Panc1 (cell line): ENCODE data around the gene WWOX. TPM values are rescaled to one million over a fixed set of nuclear protein-coding genes. Genes with fewer than 3 reads are reported as not detected.

ENCODE experiments used
- ATAC-seq: fragments of 200-7000 bp; cut with Tn5 transposase; 2 replicates; pipeline ENCODE4 v1.9.1; 2020; ENCODE audit warnings: mild to moderate bottlenecking, moderate library complexity
- BruUV-seq: library from RNA; stranded (reverse); fragments of 400-500 nt; replicated peaks from 2 replicates; lab custom pipeline; 2021; lab: Mats Ljungman, UMichigan
- CTCF ChIA-PET: fragments of 300-600 bp; sonication (Branson Sonifier 250); formaldehyde crosslinking; loops from one replicate; lab custom pipeline; 2022; ENCODE audit warnings: antibody characterized with exemption; lab: Charles Lee
- POLR2A ChIA-PET: fragments of 300-600 bp; sonication (Branson Sonifier 250); formaldehyde crosslinking; loops from one replicate; lab custom pipeline; 2022; ENCODE audit warnings: antibody characterized with exemption; lab: Charles Lee
- DNase-seq: peaks from one replicate; pipeline ENCODE4 v3.0.0-alpha.2; 2010; ENCODE audit warnings: low read depth, low spot score
- H3K27ac ChIP-seq: 2 replicates; pipeline ENCODE4 v1.5.1; 2011; ENCODE audit warnings: mild to moderate bottlenecking, low read length, inconsistent platforms
- H3K27me3 ChIP-seq: fragments of 200-500 bp; sonication (Bioruptor generic); 2 replicates; pipeline ENCODE4 v1.6.0; 2014; ENCODE audit warnings: low read length, inconsistent platforms; ENCODE audit not compliant: control insufficient read depth, insufficient read depth
- H3K36me3 ChIP-seq: fragments of 200-500 bp; sonication (Bioruptor generic); 2 replicates; pipeline ENCODE4 v1.5.1; 2014; ENCODE audit warnings: inconsistent platforms, mild to moderate bottlenecking, low read length, moderate library complexity; ENCODE audit not compliant: control insufficient read depth, insufficient read depth
- H3K4me1 ChIP-seq: 2 replicates; pipeline ENCODE4 v1.5.1; 2011; ENCODE audit warnings: inconsistent platforms, mild to moderate bottlenecking, low read length, moderate library complexity; ENCODE audit not compliant: control insufficient read depth, insufficient read depth
- H3K4me3 ChIP-seq, 2 experiments: 2 replicates each; pipeline ENCODE4 v1.5.1; 2011 to 2012; ENCODE audit warnings: low read depth in 2 of 2, low read length in 2 of 2, mild to moderate bottlenecking in 2 of 2, inconsistent platforms in 1 of 2, moderate library complexity in 1 of 2
- H3K9me3 ChIP-seq: fragments of 200-500 bp; sonication (Bioruptor generic); 2 replicates; pipeline ENCODE4 v1.5.1; 2014; ENCODE audit warnings: low read depth, mild to moderate bottlenecking, inconsistent platforms, low read length, moderate library complexity; ENCODE audit not compliant: control insufficient read depth, insufficient read depth
- CTCF ChIP-seq: fragments of 450-650 bp; IDR thresholded peaks from 2 replicates; pipeline ENCODE4 v1.5.1; 2017; ENCODE audit warnings: mild to moderate bottlenecking
- POLR2AphosphoS5 ChIP-seq: IDR thresholded peaks from 2 replicates; pipeline ENCODE4 v1.6.1; 2012; ENCODE audit warnings: mild to moderate bottlenecking, low read depth, low read length, moderate library complexity
- SIN3A ChIP-seq: IDR thresholded peaks from 2 replicates; pipeline ENCODE4 v1.6.1; 2012; ENCODE audit warnings: low read depth, mild to moderate bottlenecking, low read length, moderate library complexity, borderline replicate concordance; ENCODE audit not compliant: insufficient read depth
- TCF7L2 ChIP-seq: IDR thresholded peaks from 2 replicates; pipeline ENCODE4 v1.6.1; 2011; ENCODE audit warnings: mild to moderate bottlenecking, low read depth, low read length, inconsistent platforms
- in situ Hi-C: cut with HindIII; loops from 2 replicates; pipeline ENCODE4 v1.10.0; 2016; ENCODE audit warnings: low sequenced_read_pairs, low pct_unique_long_range_greater_than_20kb
- intact Hi-C: fragments of 100-400 bp; cut with micrococcal nuclease; formaldehyde crosslinking; loops from one replicate; pipeline ENCODE4 v1.10.0; 2022; ENCODE audit not compliant: unreplicated experiment
- total RNA-seq: library from RNA; stranded (reverse); gene quantifications from one replicate; pipeline ENCODE4 v1.2.1, GENCODE V29; 2021; ENCODE audit not compliant: unreplicated experiment
- TF ChIP-seq, protein P1 (sequence below), 2 experiments: IDR thresholded peaks; 2 replicates each; pipeline ENCODE4 v1.6.1; 2011 to 2012; ENCODE audit warnings: low read depth in 2 of 2, control low read depth in 1 of 2, low read length in 1 of 2, mild to moderate bottlenecking in 1 of 2, moderate library complexity in 1 of 2; ENCODE audit not compliant: insufficient read depth in 1 of 2

The WWOX gene
- total RNA-seq, 1 experiment from 2014 or later: 12.5 TPM

DNA sequence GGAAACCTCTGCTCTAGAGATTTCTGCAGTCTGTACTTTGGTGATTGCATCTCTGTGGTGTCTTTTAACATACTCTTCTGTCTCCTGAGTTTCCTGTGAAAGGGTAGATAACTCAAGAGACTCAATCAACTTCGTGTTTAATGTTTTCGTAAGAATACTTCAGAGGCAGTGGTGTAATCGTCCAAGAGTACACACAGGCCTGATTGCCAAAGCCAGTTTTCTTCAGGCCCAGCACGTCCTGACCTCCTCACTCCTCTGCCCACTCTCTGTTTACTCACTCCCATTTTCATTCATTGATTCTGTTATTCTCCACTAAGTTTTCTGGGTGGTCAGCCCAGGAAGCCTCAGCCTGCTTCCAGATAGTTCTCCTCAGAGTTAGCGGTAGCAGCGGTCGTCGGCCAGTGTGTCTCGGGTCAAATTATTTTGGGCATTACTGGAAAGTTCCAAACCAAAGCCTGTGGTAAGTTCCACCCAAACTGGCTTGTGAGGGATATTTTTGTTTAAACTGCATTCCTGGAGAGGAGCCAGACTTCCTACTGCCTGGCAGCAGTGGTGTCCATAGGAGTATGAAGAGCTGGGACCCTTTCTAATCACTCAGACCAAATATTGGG is 293.2 kb downstream of the WWOX start:
- in situ Hi-C loops (no loop called here), intact Hi-C loops (no loop called here)
- Histone ChIP-seq H3K27ac (no peak overlapping the region), H3K4me1 (no peaks in the 10 kb centered on the region), H3K36me3 (no peaks in the 10 kb centered on the region), H3K27me3 (no peaks in the 10 kb centered on the region), H3K9me3 (no peaks in the 10 kb centered on the region), H3K4me3 (no peak overlapping the region)
- POLR2A ChIA-PET: no interaction called here
- CTCF ChIA-PET: no interaction called here
- DNase-seq: no peak
- TF ChIP-seq, protein P1, sequence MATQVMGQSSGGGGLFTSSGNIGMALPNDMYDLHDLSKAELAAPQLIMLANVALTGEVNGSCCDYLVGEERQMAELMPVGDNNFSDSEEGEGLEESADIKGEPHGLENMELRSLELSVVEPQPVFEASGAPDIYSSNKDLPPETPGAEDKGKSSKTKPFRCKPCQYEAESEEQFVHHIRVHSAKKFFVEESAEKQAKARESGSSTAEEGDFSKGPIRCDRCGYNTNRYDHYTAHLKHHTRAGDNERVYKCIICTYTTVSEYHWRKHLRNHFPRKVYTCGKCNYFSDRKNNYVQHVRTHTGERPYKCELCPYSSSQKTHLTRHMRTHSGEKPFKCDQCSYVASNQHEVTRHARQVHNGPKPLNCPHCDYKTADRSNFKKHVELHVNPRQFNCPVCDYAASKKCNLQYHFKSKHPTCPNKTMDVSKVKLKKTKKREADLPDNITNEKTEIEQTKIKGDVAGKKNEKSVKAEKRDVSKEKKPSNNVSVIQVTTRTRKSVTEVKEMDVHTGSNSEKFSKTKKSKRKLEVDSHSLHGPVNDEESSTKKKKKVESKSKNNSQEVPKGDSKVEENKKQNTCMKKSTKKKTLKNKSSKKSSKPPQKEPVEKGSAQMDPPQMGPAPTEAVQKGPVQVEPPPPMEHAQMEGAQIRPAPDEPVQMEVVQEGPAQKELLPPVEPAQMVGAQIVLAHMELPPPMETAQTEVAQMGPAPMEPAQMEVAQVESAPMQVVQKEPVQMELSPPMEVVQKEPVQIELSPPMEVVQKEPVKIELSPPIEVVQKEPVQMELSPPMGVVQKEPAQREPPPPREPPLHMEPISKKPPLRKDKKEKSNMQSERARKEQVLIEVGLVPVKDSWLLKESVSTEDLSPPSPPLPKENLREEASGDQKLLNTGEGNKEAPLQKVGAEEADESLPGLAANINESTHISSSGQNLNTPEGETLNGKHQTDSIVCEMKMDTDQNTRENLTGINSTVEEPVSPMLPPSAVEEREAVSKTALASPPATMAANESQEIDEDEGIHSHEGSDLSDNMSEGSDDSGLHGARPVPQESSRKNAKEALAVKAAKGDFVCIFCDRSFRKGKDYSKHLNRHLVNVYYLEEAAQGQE (IDR thresholded peaks at IDR 0.05; ENCODE audit: insufficient read depth in 1 of 2, low read depth in 2 of 2, low read length in 1 of 2): no peak
- no peak for TF ChIP-seq CTCF
- TF ChIP-seq POLR2AphosphoS5: no peak
- TF ChIP-seq TCF7L2: no peak
- TF ChIP-seq SIN3A: no peak
- ATAC-seq: no peak
- no TSS peak for BruUV-seq

GRCh38 chr16:78395035-78395434 is 295.6 kb downstream of the WWOX start:
- Histone ChIP-seq H3K4me1 (no peaks in the 10 kb centered on the region), H3K27me3 (no peaks in the 10 kb centered on the region), H3K27ac (no peak overlapping the region), H3K36me3 (no peaks in the 10 kb centered on the region), H3K9me3 (no peaks in the 10 kb centered on the region), H3K4me3 (no peak overlapping the region)
- BruUV-seq: no TSS peak
- TF ChIP-seq TCF7L2 (no peak), POLR2AphosphoS5 (no peak), CTCF (no peak), SIN3A (no peak)
- TF ChIP-seq, protein P1 (IDR thresholded peaks at IDR 0.05; ENCODE audit: insufficient read depth in 1 of 2, low read depth in 2 of 2, low read length in 1 of 2): no peak
- ATAC-seq (no peak), DNase-seq (no peak)
- intact Hi-C loops (no loop called here), in situ Hi-C loops (no loop called here)
- CTCF ChIA-PET: no interaction called here
- POLR2A ChIA-PET: no interaction called here
